ENCODE data around the gene BMAL1.

DNA sequence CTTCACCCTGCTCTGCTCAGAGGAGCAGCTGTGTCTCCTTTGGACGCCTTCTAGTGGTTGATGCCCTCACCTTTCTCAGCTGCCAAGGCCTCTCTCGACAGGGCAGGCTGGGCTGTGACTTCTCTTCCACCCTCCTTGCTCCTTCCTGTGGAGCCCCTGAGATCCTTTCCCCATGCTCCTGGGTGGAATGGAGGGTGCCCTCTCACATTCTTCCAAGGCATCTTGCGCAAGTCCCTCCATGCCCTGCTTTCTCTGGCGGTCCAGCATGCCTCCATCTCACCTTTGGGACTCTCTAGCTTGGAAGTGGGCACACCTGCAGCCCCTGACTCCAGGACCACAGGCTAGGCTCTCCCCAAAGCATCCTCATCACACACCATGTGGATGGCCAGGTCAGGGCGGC is 68.9 kb downstream of the BMAL1 start:
- no peak for TF ChIP-seq CTCF (IDR thresholded peaks at IDR 0.05; ENCODE audit: borderline replicate concordance, extremely low read depth, low read length, poor library complexity, severe bottlenecking)
- TF ChIP-seq EZH2 (IDR thresholded peaks at IDR 0.05; ENCODE audit: borderline replicate concordance, low read depth, low read length, severe bottlenecking), result no peak

Measured in DND-41 (cell line).